Panc1 (cell line): ENCODE data around the gene SLC37A4. TPM values are rescaled to one million over a fixed set of nuclear protein-coding genes. Genes with fewer than 3 reads are reported as not detected.

Experiments used
- ATAC-seq: fragments of 200-7000 bp; cut with Tn5 transposase; 2 replicates; pipeline ENCODE4 v1.9.1; 2020; ENCODE audit warnings: mild to moderate bottlenecking, moderate library complexity
- Bru-seq: library from RNA; stranded (reverse); fragments of 400-500 nt; gene quantifications from one replicate; lab custom pipeline; 2021; lab: Mats Ljungman, UMichigan
- BruChase-seq, 2 experiments: library from RNA; stranded (reverse); fragments of 400-500 nt; gene quantifications; one replicate each; lab custom pipeline; 2021; lab: Mats Ljungman, UMichigan
- BruUV-seq: library from RNA; stranded (reverse); fragments of 400-500 nt; replicated peaks from 2 replicates; lab custom pipeline; 2021; lab: Mats Ljungman, UMichigan
- CTCF ChIA-PET: fragments of 300-600 bp; sonication (Branson Sonifier 250); formaldehyde crosslinking; loops from one replicate; lab custom pipeline; 2022; ENCODE audit warnings: antibody characterized with exemption; lab: Charles Lee
- POLR2A ChIA-PET: fragments of 300-600 bp; sonication (Branson Sonifier 250); formaldehyde crosslinking; loops from one replicate; lab custom pipeline; 2022; ENCODE audit warnings: antibody characterized with exemption; lab: Charles Lee
- DNase-seq: peaks from one replicate; pipeline ENCODE4 v3.0.0-alpha.2; 2010; ENCODE audit warnings: low read depth, low spot score
- H3K27ac ChIP-seq: 2 replicates; pipeline ENCODE4 v1.5.1; 2011; ENCODE audit warnings: mild to moderate bottlenecking, low read length, inconsistent platforms
- H3K27me3 ChIP-seq: fragments of 200-500 bp; sonication (Bioruptor generic); 2 replicates; pipeline ENCODE4 v1.6.0; 2014; ENCODE audit warnings: low read length, inconsistent platforms; ENCODE audit not compliant: control insufficient read depth, insufficient read depth
- H3K36me3 ChIP-seq: fragments of 200-500 bp; sonication (Bioruptor generic); 2 replicates; pipeline ENCODE4 v1.5.1; 2014; ENCODE audit warnings: inconsistent platforms, mild to moderate bottlenecking, low read length, moderate library complexity; ENCODE audit not compliant: control insufficient read depth, insufficient read depth
- H3K4me1 ChIP-seq: 2 replicates; pipeline ENCODE4 v1.5.1; 2011; ENCODE audit warnings: inconsistent platforms, mild to moderate bottlenecking, low read length, moderate library complexity; ENCODE audit not compliant: control insufficient read depth, insufficient read depth
- H3K4me3 ChIP-seq, 2 experiments: 2 replicates each; pipeline ENCODE4 v1.5.1; 2011 to 2012; ENCODE audit warnings: low read depth in 2 of 2, low read length in 2 of 2, mild to moderate bottlenecking in 2 of 2, inconsistent platforms in 1 of 2, moderate library complexity in 1 of 2
- H3K9me3 ChIP-seq: fragments of 200-500 bp; sonication (Bioruptor generic); 2 replicates; pipeline ENCODE4 v1.5.1; 2014; ENCODE audit warnings: low read depth, mild to moderate bottlenecking, inconsistent platforms, low read length, moderate library complexity; ENCODE audit not compliant: control insufficient read depth, insufficient read depth
- CTCF ChIP-seq: fragments of 450-650 bp; IDR thresholded peaks from 2 replicates; pipeline ENCODE4 v1.5.1; 2017; ENCODE audit warnings: mild to moderate bottlenecking
- POLR2AphosphoS5 ChIP-seq: IDR thresholded peaks from 2 replicates; pipeline ENCODE4 v1.6.1; 2012; ENCODE audit warnings: mild to moderate bottlenecking, low read depth, low read length, moderate library complexity
- REST ChIP-seq, 2 experiments: IDR thresholded peaks; 2 replicates each; pipeline ENCODE4 v1.6.1; 2011 to 2012; ENCODE audit warnings: low read depth in 2 of 2, control low read depth in 1 of 2, low read length in 1 of 2, mild to moderate bottlenecking in 1 of 2, moderate library complexity in 1 of 2; ENCODE audit not compliant: insufficient read depth in 1 of 2
- SIN3A ChIP-seq: IDR thresholded peaks from 2 replicates; pipeline ENCODE4 v1.6.1; 2012; ENCODE audit warnings: low read depth, mild to moderate bottlenecking, low read length, moderate library complexity, borderline replicate concordance; ENCODE audit not compliant: insufficient read depth
- TCF7L2 ChIP-seq: IDR thresholded peaks from 2 replicates; pipeline ENCODE4 v1.6.1; 2011; ENCODE audit warnings: mild to moderate bottlenecking, low read depth, low read length, inconsistent platforms
- in situ Hi-C: cut with HindIII; loops from 2 replicates; pipeline ENCODE4 v1.10.0; 2016; ENCODE audit warnings: low sequenced_read_pairs, low pct_unique_long_range_greater_than_20kb
- intact Hi-C: fragments of 100-400 bp; cut with micrococcal nuclease; formaldehyde crosslinking; loops from one replicate; pipeline ENCODE4 v1.10.0; 2022; ENCODE audit not compliant: unreplicated experiment
- long read RNA-seq: library from polyadenylated mRNA; unstranded; transcript quantifications from one replicate; pipeline ENCODE4 v2.0.0, GENCODE V29; 2021; ENCODE audit not compliant: unreplicated experiment
- polyA plus RNA-seq: library from polyadenylated mRNA; unstranded; fragments of >200 nt; gene quantifications from one replicate; pipeline ENCODE4 v1.2.1, GENCODE V29; 2012; ENCODE audit warnings: missing spikeins; ENCODE audit not compliant: insufficient read length
- total RNA-seq: library from RNA; stranded (reverse); gene quantifications from one replicate; pipeline ENCODE4 v1.2.1, GENCODE V29; 2021; ENCODE audit not compliant: unreplicated experiment

SLC37A4 gene
- total RNA-seq (33.2 TPM), Bru-seq, nascent RNA (percentile 58 among the genes with signal in this experiment), BruChase-seq, experiment 1, labeled RNA remaining after a 2-hour chase (percentile 66 among the genes with signal in this experiment), BruChase-seq, experiment 2, labeled RNA remaining after a 6-hour chase (percentile 71 among the genes with signal in this experiment)
- 18.8 TPM for polyA plus RNA-seq
- long read RNA-seq, transcript SLC37A4-210 (9 exons, 2,040 nt): major isoform, 17 of 64 reads
- long read RNA-seq, partial matches to known transcripts: 16 of 64 reads
- long read RNA-seq, other reads (novel, unspliced or antisense): 29 of 64 reads

- peak; percentile 92 for ATAC-seq
- in situ Hi-C loops (no loop called here), intact Hi-C loops (no loop called here)
- Histone ChIP-seq H3K4me3 (peak within 1 kb of the TSS; percentile 75 to 90), H3K9me3 (no peaks in the 10 kb centered on the region), H3K27ac (peak within 1 kb of the TSS; percentile 79), H3K4me1 (peaks cover 13% of the 10 kb centered on the region), H3K27me3 (no peaks in the 10 kb centered on the region), H3K36me3 (no peaks in the 10 kb centered on the region; the same call in 1 of the 2 replicates)
- BruUV-seq: no TSS peak
- CTCF ChIA-PET: interaction anchor here (0.7 kb wide), 1 partner anchor 12 kb away, joined by 4 read pairs; the partner anchor contains the start of gene TRAPPC4
- TF ChIP-seq REST (IDR thresholded peaks at IDR 0.05; ENCODE audit: insufficient read depth in 1 of 2, low read depth in 2 of 2, low read length in 1 of 2): 0 out of 4 replicates have a peak, but pooled peaks of 1 of the 2 experiments have one; percentile 9
- TF ChIP-seq SIN3A: 0 out of 2 replicates have a peak, but pooled peaks have one; percentile 29
- no peak for TF ChIP-seq TCF7L2
- peak; percentile 99; the same call in 1 of the 2 replicates for TF ChIP-seq CTCF
- peak; percentile 85 for TF ChIP-seq POLR2AphosphoS5
- DNase-seq: peak; percentile 93
- POLR2A ChIA-PET: no interaction called here
These were observed at the start of gene SLC37A4 for GRCh38 chr11:119030329-119031047. Gene SLC37A4 (minus strand): TSS chr11:119030877.

GRCh38 chr11:119078675-119079420, 48.2 kb upstream of the SLC37A4 start:
- in situ Hi-C loops: no loop called here
- Histone ChIP-seq H3K4me1 (no peaks in the 10 kb centered on the region), H3K27ac (no peak overlapping the region), H3K36me3 (no peaks in the 10 kb centered on the region; the same call in 1 of the 2 replicates), H3K27me3 (no peaks in the 10 kb centered on the region), H3K4me3 (no peak overlapping the region), H3K9me3 (no peaks in the 10 kb centered on the region)
- ATAC-seq (no peak), DNase-seq (no peak)
- no peak for TF ChIP-seq REST (IDR thresholded peaks at IDR 0.05; ENCODE audit: insufficient read depth in 1 of 2, low read depth in 2 of 2, low read length in 1 of 2)
- no peak for TF ChIP-seq TCF7L2
- no peak for TF ChIP-seq CTCF
- TF ChIP-seq SIN3A: no peak
- TF ChIP-seq POLR2AphosphoS5: no peak
- CTCF ChIA-PET: no interaction called here
- intact Hi-C loops: no loop called here
- POLR2A ChIA-PET: no interaction called here
- no TSS peak for BruUV-seq
